SK-N-SH treated with all-trans-retinoic acid at 6 μM for 48 hours (cell line): ENCODE measurements around the gene ARHGAP8.

ENCODE experiments used
- PATZ1 ChIP-seq: fragments of 250-450 bp; sonication (Bioruptor Pico); IDR thresholded peaks from 2 replicates; pipeline ENCODE4 v1.8.0; 2020; ENCODE audit warnings: mild to moderate bottlenecking, moderate library complexity, borderline replicate concordance
- TOX ChIP-seq: fragments of 250-450 bp; sonication (Bioruptor Pico); IDR thresholded peaks from 2 replicates; pipeline ENCODE4 v1.8.0; 2021; ENCODE audit warnings: mild to moderate bottlenecking, moderate library complexity, borderline replicate concordance
- ZFP30 ChIP-seq: fragments of 450-650 bp; formaldehyde crosslinking; IDR thresholded peaks from 2 replicates; pipeline ENCODE4 v1.5.0; 2022; ENCODE audit warnings: mild to moderate bottlenecking, moderate library complexity

DNA sequence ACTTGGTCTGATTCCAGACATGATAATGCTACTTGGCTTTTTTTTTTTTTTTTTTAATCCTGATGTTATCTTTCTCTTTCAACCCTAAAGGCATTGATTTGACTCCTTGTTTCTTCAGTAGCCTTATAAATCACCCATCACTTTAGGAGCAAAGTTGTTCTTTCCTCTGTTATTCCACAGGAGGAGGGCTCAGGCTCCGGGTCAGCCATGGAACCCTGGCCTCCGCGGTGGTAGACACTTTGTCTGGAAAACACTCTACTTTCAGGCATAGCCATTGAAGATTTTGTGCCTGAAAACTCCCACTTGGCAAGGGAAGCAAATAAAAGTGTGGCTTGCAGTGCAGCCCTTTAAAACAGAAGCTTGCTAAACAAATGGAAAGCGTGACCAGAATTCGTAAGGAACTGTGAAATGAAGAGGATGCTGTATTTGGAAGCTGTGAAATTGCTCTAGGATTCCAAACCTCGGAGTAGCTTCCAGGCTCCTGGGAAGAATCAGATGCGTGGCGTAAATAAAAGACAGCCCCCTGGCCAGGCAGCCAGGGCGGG is 44.9 kb downstream of the ARHGAP8 start:
- no peak for TF ChIP-seq TOX
- no peak for TF ChIP-seq PATZ1 (CRISPR knock-in tag)
- no peak for TF ChIP-seq ZFP30 (CRISPR knock-in tag)
